Panc1 (cell line): ENCODE measurements around the gene GLI3. TPM values are rescaled to one million over a fixed set of nuclear protein-coding genes. Genes with fewer than 3 reads are reported as not detected.

Experiments used
- ATAC-seq: fragments of 200-7000 bp; cut with Tn5 transposase; 2 replicates; pipeline ENCODE4 v1.9.1; 2020; ENCODE audit warnings: mild to moderate bottlenecking, moderate library complexity
- BruUV-seq: library from RNA; stranded (reverse); fragments of 400-500 nt; replicated peaks from 2 replicates; lab custom pipeline; 2021; lab: Mats Ljungman, UMichigan
- CTCF ChIA-PET: fragments of 300-600 bp; sonication (Branson Sonifier 250); formaldehyde crosslinking; loops from one replicate; lab custom pipeline; 2022; ENCODE audit warnings: antibody characterized with exemption; lab: Charles Lee
- POLR2A ChIA-PET: fragments of 300-600 bp; sonication (Branson Sonifier 250); formaldehyde crosslinking; loops from one replicate; lab custom pipeline; 2022; ENCODE audit warnings: antibody characterized with exemption; lab: Charles Lee
- DNase-seq: peaks from one replicate; pipeline ENCODE4 v3.0.0-alpha.2; 2010; ENCODE audit warnings: low read depth, low spot score
- H3K27ac ChIP-seq: 2 replicates; pipeline ENCODE4 v1.5.1; 2011; ENCODE audit warnings: mild to moderate bottlenecking, low read length, inconsistent platforms
- H3K27me3 ChIP-seq: fragments of 200-500 bp; sonication (Bioruptor generic); 2 replicates; pipeline ENCODE4 v1.6.0; 2014; ENCODE audit warnings: low read length, inconsistent platforms; ENCODE audit not compliant: control insufficient read depth, insufficient read depth
- H3K36me3 ChIP-seq: fragments of 200-500 bp; sonication (Bioruptor generic); 2 replicates; pipeline ENCODE4 v1.5.1; 2014; ENCODE audit warnings: inconsistent platforms, mild to moderate bottlenecking, low read length, moderate library complexity; ENCODE audit not compliant: control insufficient read depth, insufficient read depth
- H3K4me1 ChIP-seq: 2 replicates; pipeline ENCODE4 v1.5.1; 2011; ENCODE audit warnings: inconsistent platforms, mild to moderate bottlenecking, low read length, moderate library complexity; ENCODE audit not compliant: control insufficient read depth, insufficient read depth
- H3K4me3 ChIP-seq, 2 experiments: 2 replicates each; pipeline ENCODE4 v1.5.1; 2011 to 2012; ENCODE audit warnings: low read depth in 2 of 2, low read length in 2 of 2, mild to moderate bottlenecking in 2 of 2, inconsistent platforms in 1 of 2, moderate library complexity in 1 of 2
- H3K9me3 ChIP-seq: fragments of 200-500 bp; sonication (Bioruptor generic); 2 replicates; pipeline ENCODE4 v1.5.1; 2014; ENCODE audit warnings: low read depth, mild to moderate bottlenecking, inconsistent platforms, low read length, moderate library complexity; ENCODE audit not compliant: control insufficient read depth, insufficient read depth
- CTCF ChIP-seq: fragments of 450-650 bp; IDR thresholded peaks from 2 replicates; pipeline ENCODE4 v1.5.1; 2017; ENCODE audit warnings: mild to moderate bottlenecking
- POLR2AphosphoS5 ChIP-seq: IDR thresholded peaks from 2 replicates; pipeline ENCODE4 v1.6.1; 2012; ENCODE audit warnings: mild to moderate bottlenecking, low read depth, low read length, moderate library complexity
- REST ChIP-seq, 2 experiments: IDR thresholded peaks; 2 replicates each; pipeline ENCODE4 v1.6.1; 2011 to 2012; ENCODE audit warnings: low read depth in 2 of 2, control low read depth in 1 of 2, low read length in 1 of 2, mild to moderate bottlenecking in 1 of 2, moderate library complexity in 1 of 2; ENCODE audit not compliant: insufficient read depth in 1 of 2
- SIN3A ChIP-seq: IDR thresholded peaks from 2 replicates; pipeline ENCODE4 v1.6.1; 2012; ENCODE audit warnings: low read depth, mild to moderate bottlenecking, low read length, moderate library complexity, borderline replicate concordance; ENCODE audit not compliant: insufficient read depth
- TCF7L2 ChIP-seq: IDR thresholded peaks from 2 replicates; pipeline ENCODE4 v1.6.1; 2011; ENCODE audit warnings: mild to moderate bottlenecking, low read depth, low read length, inconsistent platforms
- in situ Hi-C: cut with HindIII; loops from 2 replicates; pipeline ENCODE4 v1.10.0; 2016; ENCODE audit warnings: low sequenced_read_pairs, low pct_unique_long_range_greater_than_20kb
- intact Hi-C: fragments of 100-400 bp; cut with micrococcal nuclease; formaldehyde crosslinking; loops from one replicate; pipeline ENCODE4 v1.10.0; 2022; ENCODE audit not compliant: unreplicated experiment
- total RNA-seq: library from RNA; stranded (reverse); gene quantifications from one replicate; pipeline ENCODE4 v1.2.1, GENCODE V29; 2021; ENCODE audit not compliant: unreplicated experiment

The GLI3 gene
- total RNA-seq, 1 experiment from 2014 or later = 3.7 TPM

- no peaks in the 10 kb centered on the region for H3K27me3 ChIP-seq
- CTCF ChIA-PET = no interaction called here
These were observed 47.5 kb downstream of the GLI3 start for GRCh38 chr7:42189535-42189934.

DNA sequence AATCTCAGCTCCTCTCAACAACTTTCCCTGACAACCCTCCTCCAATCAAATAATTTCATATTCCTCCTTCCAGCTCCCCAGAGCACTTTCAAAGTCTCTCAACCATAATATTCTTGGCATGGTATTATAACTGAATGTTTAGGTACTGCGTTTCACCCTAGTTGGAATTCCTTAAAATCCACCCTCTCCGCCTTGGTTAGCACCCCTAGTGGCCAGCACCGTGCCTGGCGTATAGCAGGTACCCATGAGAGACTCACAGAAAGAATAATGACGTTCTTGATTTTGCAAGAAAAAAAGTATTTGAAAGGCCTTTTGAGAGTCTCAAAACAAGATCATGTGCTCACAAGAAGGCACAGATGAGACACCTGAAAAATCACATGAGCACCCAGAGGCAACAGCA lies 50.9 kb downstream of the GLI3 start:
- in situ Hi-C loops (no loop called here), intact Hi-C loops (loop anchor here (5.0 kb wide), 1 partner anchor 209 kb away; no protein-coding TSS in a partner anchor)
- CTCF ChIA-PET = interaction anchor here (0.7 to 0.9 kb wide), 2 partner anchors 15 to 52 kb away, joined by 3 to 5 read pairs; no protein-coding TSS in a partner anchor
- ATAC-seq (peak; percentile 78), DNase-seq (no peak)
- POLR2A ChIA-PET = no interaction called here
- Histone ChIP-seq H3K9me3 (no peaks in the 10 kb centered on the region), H3K27ac (no peak overlapping the region), H3K4me1 (no peaks in the 10 kb centered on the region), H3K36me3 (no peaks in the 10 kb centered on the region), H3K4me3 (no peak overlapping the region), H3K27me3 (no peaks in the 10 kb centered on the region)
- no TSS peak for BruUV-seq
- TF ChIP-seq CTCF (peak; percentile 84), POLR2AphosphoS5 (no peak), REST (IDR thresholded peaks at IDR 0.05; ENCODE audit: insufficient read depth in 1 of 2, low read depth in 2 of 2, low read length in 1 of 2) (no peak), SIN3A (no peak), TCF7L2 (no peak)

More at GRCh38 chr7:42189535-42189934, 47.5 kb downstream of the GLI3 start:
- H3K9me3 ChIP-seq = no peaks in the 10 kb centered on the region
- no peaks in the 10 kb centered on the region for H3K4me1 ChIP-seq
- no peak overlapping the region for H3K27ac ChIP-seq
- no peak overlapping the region for H3K4me3 ChIP-seq
- BruUV-seq = no TSS peak
- DNase-seq = no peak
- ATAC-seq = no peak
- intact Hi-C loops (loop anchor here (5.0 kb wide), 1 partner anchor 212 kb away; no protein-coding TSS in a partner anchor), in situ Hi-C loops (no loop called here)
- no peak for TF ChIP-seq TCF7L2
- TF ChIP-seq REST (IDR thresholded peaks at IDR 0.05; ENCODE audit: insufficient read depth in 1 of 2, low read depth in 2 of 2, low read length in 1 of 2) = no peak
- no peak for TF ChIP-seq POLR2AphosphoS5
- TF ChIP-seq SIN3A = no peak
- TF ChIP-seq CTCF = no peak
- POLR2A ChIA-PET = no interaction called here
- H3K36me3 ChIP-seq = no peaks in the 10 kb centered on the region
